Melanocyte of skin (primary cell): ENCODE results near the gene NOP56. TPM values are rescaled to one million over a fixed set of nuclear protein-coding genes. Genes with fewer than 3 reads are reported as not detected.

Experiments used
- small RNA-seq, 2 donors: library from RNA; depleted of rRNA; stranded (forward); fragments of <200 nt; gene quantifications; one replicate each; pipeline ENCODE3, GENCODE V24; 2012
- total RNA-seq, 2 donors: library from RNA; depleted of rRNA; stranded (reverse); fragments of >200 nt; gene quantifications; 2 replicates each; pipeline ENCODE4 v1.2.3, GENCODE V29; 2012

The NOP56 gene
- 100 to 1,000 TPM; 118 to 262 TPM for total RNA-seq

DNA sequence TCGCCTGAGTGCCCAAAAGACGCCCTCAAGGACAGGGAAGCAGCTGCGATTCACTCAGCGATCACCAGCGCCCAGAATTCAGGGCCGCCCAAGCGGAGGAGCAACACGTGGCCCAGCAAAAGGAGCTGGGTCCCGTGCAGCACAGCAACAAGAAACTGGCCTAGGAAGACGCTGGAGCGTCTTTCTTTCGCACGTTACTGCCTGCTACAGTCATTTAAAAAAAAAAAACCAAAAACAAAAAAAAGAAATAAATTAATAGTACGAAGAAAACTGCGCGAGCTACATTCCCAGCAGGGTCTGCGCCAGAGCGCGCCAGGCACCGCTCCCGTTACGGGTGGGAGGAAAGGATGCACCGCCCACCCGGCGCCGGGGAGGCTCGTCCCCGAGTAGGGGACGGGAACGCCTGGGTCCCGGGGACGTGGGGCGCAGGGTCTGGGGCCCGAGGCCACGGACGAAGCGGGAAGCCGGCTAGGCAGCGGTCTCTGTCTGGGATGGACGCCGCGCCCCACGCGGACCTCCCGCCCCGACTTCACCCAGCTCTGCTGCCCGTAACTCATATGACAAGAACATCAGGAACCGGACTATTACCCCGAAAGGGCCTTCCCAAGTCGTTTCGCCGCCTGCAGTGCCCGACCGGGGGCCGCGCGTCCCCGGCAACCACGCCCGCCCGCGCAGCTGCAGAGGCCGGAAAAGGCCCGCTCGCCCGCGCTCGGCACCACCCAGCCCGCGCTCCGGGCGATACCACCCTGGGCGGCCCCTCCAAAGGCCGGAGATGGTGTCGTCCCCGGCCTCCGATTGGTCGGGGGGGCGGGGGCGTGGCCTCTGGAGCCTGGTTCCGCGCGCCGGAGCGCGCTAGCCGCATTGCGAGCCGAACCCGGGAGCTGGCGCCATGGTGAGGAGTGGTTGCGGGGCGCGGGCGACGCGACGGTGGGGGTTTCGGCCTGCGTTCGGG lies at the start of gene NOP56:
Gene NOP56, plus strand, starts transcription at position 861 of the 952 bp plus-strand sequence. Its CDS starts 29 bp downstream, at position 890.

DNA sequence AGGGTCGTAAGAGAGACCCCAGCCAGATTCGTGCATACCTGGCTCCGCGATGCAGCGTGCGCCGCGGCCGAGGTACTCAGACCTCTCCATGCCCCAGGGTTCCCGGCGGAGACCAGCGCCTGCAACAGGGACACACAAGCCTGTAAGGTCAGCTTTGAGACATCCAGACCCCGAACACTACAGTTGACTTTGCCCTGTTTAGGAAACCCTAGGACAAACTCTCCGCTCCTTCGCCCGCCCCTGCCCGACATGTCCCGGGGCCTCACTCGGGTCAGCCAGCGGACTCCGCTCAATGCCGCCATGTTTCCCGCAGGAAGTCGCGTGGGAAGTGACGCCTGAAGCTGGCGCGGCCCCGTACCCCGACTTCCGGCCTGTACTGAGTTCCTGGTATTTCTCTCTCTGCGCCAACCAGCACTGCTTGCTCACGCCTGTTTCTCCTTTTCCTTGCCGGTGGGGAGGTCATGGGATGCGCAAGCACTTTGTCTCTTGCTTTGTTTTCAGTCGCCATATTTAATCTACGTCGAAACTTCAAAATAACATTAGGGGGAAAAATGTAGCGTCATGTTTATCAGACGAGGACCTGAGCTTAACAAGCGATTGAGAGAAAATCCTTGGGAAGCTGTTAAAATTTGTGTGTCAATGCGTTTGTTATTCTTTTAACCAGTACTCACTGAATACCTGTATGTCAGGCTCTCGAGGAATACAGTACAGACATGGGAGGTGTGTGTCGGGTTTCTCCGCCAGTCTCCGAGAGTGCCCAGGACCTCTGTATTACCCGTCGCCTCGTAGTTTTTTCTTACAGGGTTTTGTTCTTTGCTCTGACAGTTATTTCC lies 11.7 kb downstream of the NOP56 start, which contains the start of gene IDH3B:
Gene IDH3B, minus strand, starts transcription at position 330 of the 833 bp plus-strand sequence. Its CDS starts 28 bp downstream, at position 302.

DNA sequence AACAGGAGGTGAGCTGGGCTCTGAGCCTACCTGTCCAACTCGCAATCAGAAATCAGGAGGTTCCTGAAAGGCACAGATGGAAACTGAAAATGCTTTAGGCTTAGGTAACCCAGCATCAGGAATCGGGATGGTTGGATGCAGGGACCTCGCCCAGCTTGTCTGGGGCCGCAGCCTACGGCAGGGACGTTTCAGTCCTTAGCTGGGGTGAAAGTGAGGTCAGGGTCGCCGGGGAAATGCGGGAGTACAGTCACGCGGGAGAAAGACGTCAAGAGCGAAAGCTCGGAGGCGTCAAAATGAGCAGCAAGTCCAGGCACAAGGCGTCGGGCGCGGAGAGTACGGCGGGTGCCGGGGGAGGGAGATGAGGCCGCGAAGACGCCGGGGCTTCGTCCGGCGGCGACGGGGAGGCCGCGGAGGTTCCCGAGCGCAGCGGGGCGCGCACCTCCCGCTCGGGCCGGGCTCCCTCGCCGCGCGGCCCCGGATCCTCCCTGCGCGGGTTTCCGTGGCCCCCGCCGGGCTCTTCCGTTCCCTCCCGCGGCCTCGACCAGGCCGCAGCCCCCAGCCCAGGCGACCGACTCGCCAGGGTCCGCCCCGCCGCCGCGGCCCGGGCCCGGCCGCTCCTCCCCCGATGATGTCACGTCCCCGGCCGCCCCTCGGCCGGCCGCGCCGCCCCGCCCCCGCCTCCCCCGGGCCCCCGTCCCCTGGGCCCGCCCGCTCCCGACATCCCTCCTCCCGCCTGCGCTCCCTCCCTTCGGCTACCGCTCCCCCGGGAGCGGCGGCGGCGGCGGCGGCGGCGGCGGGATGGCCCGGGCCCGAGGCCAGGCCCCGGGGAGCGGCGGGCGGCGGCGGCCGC lies 39.8 kb downstream of the NOP56 start, which contains the start of gene EBF4:
Gene EBF4, plus strand, starts transcription at position 745 of the 850 bp plus-strand sequence. CDS start 866 bp downstream, outside the sequence.

Small RNA genes lying within 50 kb of the gene (small RNA-seq; reads per million reads assigned to genes)
- gene SNORA51: 0 reads per million in 2 donors
- 0 reads per million in 2 donors for gene SNORD110
- 0 reads per million in 2 donors for gene SNORD56
- 0 reads per million in 2 donors for gene SNORD57
- 0 reads per million in 2 donors for gene SNORD86

Other genes starting within 250 kb of the NOP56 start
- 100 to 1,000 TPM; 181 to 324 TPM for gene SNRPB, start 181.8 kb upstream of the NOP56 start, total RNA-seq
- 1 to 10 TPM; 6.2 to 10.0 TPM for gene ZNF343, start 143.7 kb upstream of the NOP56 start, total RNA-seq
- gene TMC2, start 116.1 kb upstream of the NOP56 start, total RNA-seq: under 1 TPM in 1 of 2 donors, not detected in 1; under 0.01 TPM
- 100 to 1,000 TPM in 1 of 2 donors, 10 to 100 TPM in 1; 80.2 to 103 TPM for gene IDH3B, start 11.6 kb downstream of the NOP56 start, total RNA-seq
- under 1 TPM in 1 of 2 donors, not detected in 1; 0.34 TPM for gene EBF4, start 40.1 kb downstream of the NOP56 start, total RNA-seq
- not detected for gene CPXM1, start 148.0 kb downstream of the NOP56 start, total RNA-seq
- gene C20orf141, start 162.4 kb downstream of the NOP56 start, total RNA-seq: not detected
- under 1 TPM in 1 of 2 donors, not detected in 1; 0.69 TPM for gene TMEM239, start 163.7 kb downstream of the NOP56 start, total RNA-seq
- 10 to 100 TPM; 25.6 to 33.4 TPM for gene PCED1A, start 188.0 kb downstream of the NOP56 start, total RNA-seq
- 10 to 100 TPM; 45.4 to 47.0 TPM for gene VPS16, start 188.1 kb downstream of the NOP56 start, total RNA-seq
- gene PTPRA, start 220.8 kb downstream of the NOP56 start, total RNA-seq: 10 to 100 TPM; 54.9 to 63.0 TPM